Measurements from ENCODE around the gene PTPN3.

DNA sequence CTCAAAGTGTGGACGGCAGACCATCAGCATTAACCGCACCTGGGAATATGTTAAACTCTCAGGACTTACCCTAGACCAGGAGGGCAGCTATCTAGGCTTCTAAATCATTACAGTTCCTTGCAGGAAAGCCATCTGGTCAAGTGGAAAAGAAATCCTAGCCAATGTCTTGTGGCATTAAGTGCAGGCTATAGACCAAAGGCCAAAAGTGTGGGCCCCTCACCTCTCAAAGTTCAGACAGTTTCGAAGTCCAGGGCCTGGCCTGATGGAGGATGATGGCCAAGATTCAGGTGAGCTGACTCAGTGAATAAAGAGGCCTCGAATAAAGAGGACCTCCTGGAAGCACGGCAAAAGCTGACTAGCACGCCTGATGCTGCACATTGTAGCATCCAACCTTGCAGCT lies 24.0 kb upstream of the PTPN3 start:
- TF ChIP-seq, protein P1, sequence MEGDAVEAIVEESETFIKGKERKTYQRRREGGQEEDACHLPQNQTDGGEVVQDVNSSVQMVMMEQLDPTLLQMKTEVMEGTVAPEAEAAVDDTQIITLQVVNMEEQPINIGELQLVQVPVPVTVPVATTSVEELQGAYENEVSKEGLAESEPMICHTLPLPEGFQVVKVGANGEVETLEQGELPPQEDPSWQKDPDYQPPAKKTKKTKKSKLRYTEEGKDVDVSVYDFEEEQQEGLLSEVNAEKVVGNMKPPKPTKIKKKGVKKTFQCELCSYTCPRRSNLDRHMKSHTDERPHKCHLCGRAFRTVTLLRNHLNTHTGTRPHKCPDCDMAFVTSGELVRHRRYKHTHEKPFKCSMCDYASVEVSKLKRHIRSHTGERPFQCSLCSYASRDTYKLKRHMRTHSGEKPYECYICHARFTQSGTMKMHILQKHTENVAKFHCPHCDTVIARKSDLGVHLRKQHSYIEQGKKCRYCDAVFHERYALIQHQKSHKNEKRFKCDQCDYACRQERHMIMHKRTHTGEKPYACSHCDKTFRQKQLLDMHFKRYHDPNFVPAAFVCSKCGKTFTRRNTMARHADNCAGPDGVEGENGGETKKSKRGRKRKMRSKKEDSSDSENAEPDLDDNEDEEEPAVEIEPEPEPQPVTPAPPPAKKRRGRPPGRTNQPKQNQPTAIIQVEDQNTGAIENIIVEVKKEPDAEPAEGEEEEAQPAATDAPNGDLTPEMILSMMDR (conservative IDR thresholded peaks at IDR 0.05), result no peak
- TF ChIP-seq EZH2 (IDR thresholded peaks at IDR 0.05; ENCODE audit: low read depth), result no peak
